HG03045 (cell line): ENCODE results near the gene SULT4A1.
A peak's percentile ranks its signal among the peaks of the same experiment; 100 is the strongest.
"Not testable (repeated sequence)": the region's sequence is repeated elsewhere in the genome, so short reads cannot be mapped to it uniquely, and the experiment has no call there.

Experiments
- ATAC-seq: cut with Tn5 transposase; IDR thresholded peaks from one replicate; pipeline ENCODE4 v1.9.1; 2021; ENCODE audit warnings: mild to moderate bottlenecking, moderate library complexity; ENCODE audit not compliant: unreplicated experiment

Gene SULT4A1

DNA sequence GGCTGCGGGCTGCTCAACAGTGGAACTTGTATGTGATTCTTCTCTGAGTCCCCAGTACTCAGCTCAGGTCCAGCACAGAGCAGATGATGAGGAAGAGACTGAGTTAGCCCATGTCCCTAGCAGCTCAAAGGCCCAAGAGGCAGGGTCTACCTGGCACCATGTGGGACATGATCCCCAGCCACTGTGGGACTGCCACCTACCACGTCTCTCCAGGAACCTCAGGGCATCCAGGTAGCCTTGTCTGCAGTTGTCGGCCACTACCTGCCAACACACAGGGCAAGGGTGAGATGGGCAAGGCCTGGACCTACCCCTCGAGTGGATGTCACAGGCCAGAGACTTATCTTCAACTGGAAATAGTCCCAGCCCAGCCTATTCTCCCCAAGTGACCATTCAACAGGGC is 25.1 kb upstream of the SULT4A1 start:
- ATAC-seq: no peak

DNA sequence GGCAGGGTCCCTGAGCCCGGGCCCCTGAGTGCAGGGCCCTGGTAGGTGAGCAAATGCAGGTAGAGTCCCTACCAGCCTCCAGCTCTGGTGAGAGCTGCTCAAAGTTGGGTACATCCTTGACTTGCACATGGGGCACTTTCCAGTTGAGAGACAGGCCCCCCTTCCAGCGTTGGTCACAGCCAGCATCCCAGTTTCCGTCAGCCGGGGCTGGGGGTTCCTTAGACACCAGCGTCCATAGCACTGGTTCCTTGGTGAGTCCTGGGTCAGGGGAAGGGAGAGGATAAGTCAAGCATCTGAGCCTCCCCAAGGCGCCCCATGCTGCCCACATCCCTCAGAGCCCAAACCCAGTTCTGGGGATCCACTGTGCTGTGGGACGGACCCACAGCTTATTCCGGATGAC is 23.9 kb upstream of the SULT4A1 start:
- ATAC-seq: no peak

DNA sequence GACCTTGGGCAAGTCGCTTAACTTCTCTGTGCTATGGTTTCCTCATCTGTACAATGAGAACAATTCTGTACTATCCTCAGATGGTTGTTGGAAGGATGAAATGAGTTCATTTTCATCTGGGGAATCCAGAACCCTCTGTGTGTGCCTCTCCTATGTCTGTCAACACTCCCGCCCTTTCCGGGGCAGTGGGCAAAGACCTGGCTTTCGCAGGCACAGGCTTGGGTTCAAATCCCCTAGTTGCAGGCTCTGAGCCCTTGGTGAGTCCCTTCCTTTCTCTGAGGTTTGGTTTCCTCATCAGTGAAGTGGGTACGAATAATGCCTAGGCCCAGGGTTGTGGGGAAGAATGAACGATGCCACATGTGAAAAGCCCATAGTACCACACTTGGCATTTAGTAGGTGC is 23.5 kb upstream of the SULT4A1 start:
- ATAC-seq: no peak

DNA sequence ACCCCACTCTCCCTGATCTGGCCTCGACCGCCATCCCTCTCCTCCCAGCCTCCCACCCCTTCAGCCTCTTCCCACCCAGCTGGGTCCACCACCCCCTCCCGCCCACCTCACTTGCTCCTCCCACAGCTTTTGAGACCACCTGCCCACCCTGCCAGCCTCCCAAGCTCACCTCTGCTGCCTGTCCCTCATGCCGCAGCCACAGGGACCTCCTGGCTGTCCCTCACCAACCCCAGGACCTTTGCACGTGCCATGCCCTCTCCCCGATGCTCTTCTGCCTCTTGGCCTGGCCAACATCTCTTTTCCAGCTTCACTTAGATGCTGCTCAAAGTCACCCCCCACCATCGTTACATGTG is 23.0 kb upstream of the SULT4A1 start:
- ATAC-seq: no peak

DNA sequence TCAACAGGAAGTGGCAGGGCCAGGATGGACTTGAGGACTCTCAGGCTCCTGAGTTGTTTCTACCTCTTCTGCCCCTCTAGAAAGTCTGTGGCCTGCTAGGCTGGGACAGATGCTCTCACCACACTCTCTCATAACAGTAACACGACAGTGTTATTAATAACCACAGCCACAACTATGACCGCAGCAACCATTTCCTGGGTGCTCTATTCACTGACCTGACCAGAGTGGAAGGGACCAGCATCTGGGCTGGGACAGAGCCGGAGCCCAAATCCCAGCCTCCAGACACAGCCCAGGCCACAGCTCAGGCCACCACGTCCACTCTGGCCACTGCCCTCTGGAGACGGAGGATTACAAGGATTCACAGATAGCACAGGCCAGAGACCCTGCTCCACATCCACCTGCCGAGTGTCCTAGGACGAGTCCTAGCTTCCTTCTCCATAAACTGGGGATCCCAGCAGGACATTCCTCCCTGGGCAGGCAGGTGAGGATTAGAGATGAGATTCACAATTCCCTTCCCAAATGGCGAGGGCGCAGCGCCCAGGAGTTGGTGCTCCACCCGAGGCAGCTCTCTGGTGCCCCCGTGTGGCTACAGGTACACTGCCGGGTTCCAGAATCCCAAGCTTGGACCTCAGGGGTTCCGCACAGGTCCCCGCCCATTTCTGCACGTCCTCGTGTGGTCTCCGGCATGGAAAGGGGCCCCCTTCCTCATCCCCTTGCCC is 22.4 kb upstream of the SULT4A1 start:
- peak; percentile 77 for ATAC-seq

DNA sequence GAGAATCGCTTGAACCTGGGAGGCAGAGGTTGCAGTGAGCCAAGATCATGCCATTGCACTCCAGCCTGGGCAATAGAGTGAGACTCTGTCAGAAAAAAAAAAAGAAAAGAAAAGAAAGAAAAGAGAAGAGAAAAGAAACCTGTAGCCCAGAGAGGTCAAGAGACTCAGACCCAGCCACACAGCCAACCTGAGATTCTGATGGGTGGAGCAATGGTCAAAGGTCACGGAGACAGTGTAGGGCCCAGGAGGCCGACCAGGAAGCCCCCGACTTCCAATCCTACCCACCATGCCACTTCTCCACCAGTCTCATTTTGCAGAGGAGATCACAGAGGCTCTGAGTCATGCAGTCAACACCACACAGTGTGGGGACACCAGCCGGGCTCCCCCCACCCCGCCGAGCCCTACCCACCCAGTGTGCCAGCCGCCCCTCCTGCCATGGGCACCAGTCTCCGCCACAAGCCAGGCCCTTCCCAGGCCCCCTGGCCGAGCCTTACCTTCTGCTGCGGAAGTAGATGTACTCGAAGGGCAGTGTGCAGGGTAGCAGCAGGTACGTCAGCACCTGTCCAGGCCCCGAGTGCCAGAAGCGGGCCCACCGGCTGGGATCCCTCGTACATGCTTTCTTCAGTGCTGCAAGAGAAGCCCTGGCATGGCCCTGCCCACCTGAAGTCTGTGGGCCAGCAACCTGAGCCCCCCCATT is 21.6 kb upstream of the SULT4A1 start:
- ATAC-seq: no peak

DNA sequence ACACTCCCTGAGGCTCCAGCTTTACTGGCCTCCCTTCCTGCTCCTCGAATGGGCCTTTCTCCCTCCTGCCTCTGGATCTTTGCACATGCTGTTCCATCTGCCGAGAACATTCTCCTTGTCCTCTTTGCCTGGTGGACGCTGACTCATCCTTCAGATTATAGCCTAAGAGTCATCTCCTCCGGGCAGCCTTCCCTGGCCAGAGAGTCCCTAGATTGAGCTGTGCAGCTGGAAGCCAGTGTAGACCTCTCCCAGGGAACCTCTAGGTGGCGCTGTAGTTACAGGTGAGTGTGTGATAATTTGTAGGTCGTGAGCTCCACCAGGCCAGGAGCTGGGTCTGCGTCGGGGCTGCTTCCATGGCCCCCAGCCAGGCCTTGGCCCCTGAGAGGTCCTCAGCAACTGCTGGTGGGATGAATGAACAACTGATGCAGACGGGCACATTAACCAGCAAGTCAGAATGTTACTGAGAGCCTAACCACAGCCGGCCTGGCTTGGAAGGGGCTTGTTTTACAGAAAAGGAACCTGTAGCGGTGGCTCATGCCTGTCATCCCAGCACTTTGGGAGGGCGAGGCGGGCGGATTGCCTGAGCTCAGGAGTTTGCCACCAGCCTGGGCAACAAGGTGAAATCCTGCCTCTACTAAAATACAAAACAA is 20.8 kb upstream of the SULT4A1 start:
- no peak for ATAC-seq

DNA sequence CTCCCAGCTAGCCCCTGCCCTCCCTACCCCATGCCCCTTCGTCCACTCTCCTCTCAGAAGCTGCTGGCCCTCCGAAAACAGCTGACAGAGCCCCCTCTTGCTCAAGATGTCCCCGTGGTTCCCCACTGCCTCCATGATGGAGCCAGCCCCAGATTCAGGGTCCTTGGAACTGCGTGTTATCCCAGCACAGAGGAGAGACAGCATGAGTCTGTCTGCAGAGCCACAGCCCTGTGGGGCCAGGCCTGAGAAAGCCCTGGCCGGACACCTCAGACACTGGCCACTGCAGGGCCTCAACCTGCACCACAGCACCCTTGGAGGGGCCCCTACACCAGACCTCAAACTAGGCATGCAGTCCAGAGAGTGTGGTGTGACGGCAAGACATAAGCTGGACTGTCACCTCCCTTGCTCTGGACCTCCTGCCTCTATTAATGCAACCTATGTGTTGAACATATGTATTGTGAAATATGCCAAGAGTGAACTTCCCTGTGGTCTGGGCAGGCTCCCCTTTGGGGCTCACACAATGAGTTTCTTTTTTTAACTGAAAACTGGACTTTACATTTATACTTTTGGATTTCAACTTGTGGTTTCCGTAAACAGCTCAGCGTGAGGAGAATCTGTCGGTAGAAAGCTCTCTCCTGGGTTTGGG is 19.9 kb upstream of the SULT4A1 start:
- no peak for ATAC-seq

DNA sequence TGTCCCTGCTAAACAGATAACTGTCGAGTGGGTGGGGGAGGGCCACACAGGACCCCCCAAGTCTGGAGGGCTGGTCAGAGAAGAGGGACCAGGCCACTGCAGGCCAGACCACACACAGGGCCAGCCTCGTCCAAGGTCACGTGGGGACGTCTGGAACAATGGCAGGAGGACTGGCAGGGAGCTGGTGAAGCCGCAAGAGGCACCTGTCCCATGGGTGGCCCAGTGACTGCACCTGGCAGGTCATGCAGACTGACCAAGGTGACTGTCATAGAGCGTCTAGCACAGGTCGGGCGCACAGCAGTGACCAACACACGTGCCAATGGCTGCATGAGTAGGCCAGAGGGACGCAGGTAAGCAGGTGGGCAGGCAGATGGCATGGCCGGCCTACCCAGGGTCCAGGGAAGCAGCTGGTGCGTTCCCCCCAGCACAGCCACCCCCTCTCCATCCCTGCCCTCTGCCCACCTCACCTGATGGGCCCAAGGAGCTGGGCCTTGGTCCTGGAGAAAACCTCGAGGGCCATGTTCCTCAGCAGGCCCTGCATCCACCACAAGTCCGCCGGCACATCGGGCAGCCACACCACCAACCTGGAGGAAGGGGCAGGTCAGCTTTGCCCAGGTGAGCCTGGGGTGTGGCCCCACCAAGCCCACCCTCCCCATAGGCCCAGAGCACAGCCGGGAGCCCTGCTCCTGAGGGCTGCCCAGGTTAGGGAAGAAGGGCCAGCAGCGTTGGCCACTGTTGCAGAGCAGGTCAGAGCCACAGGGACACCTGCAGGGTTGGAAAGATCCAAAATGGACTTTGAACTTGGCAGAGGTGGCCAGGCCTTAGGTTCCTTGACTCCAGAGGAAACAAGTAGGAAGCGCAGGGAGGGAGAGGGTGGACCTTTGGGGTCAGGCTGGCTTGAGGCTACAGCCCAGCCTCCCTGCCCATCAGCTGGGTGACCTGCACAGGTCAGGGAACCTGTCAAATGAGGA is 19.1 kb upstream of the SULT4A1 start:
- ATAC-seq: no peak

DNA sequence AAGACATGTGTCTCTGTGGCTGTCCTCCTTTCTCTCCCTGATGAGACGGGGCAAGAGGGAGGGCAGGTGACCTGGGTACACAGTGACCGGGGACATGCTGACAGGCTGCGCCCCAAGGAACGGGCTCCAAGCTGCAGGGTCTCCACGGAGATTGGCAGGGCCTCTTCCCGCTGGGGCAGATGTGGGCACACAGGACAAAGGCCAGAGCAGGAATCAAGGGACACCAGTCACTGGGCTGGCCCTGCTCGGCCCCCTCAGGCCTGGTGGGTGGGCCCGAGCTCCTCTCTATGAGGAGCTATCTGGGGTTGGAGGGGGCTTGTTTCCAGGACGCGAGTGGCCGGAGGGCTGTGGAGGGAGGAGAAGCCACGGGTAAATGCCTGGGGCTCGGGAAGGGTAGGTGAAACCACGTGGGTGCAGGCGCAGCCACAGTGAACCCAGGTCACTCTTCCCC is 18.3 kb upstream of the SULT4A1 start:
- no peak for ATAC-seq

DNA sequence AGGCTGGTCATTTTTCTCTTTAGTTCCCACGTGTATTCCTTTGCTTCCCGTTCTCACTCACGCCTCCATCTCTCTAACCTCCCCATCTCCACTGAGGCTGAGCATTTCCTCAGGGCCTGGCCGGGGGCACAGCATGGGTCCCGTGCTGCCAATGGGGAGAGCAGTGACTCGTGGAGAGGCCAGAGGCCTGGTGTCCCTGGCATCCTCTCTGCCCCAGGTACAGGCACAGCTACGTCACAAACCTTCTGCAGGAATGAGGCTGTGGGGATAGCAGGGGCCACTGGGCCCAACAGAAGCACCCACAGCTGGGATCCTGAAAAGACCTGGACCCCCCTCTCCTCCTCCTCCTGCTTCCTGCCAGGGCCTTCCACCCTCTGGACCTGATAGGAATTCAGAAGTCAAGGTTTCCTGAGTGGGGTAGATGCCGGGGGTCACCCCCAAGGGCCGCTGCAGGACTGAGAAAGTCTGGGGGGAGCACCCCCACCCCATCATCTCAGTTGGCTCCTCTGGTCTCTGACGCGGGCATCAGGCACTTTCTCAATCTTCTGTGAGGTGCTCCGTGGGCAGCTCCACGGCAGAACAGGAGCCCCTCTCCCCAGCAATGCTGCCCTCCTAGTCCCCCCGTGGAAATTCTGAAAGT is 17.7 kb upstream of the SULT4A1 start:
- ATAC-seq: no peak

DNA sequence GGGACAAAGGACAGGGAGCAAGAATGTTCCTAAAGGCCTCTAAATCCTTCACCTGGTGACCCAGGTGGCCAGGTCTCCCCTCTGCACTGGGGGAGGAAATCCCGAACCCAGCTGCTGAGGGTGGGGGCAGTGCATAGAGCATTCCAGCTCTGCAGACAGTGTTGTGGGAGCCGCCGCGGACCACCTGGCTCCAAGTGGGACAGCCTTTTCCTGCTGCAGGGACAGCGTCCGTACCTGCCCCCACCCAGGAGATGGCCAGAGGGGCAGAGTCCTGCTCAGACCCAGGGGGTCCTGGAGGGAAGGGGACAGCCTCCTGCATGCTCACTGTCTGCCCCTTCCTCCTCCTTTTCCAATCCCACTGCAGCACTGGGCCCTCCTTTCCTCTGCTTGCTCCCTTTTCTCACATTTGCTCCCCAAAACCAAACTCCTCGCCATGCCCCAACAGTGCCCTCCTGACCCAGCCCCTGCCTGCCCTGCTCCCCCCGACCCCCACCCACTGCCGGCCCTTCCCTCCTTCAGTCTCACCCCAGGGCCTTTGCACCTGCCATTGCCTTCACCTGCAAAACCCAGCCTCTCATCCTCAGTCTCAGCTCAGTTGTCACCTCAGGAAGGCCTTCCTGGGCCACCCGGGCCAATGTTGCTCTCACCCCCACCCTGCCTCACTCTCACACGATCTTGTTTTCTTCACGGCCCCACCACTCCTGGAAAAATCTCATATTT is 16.7 kb upstream of the SULT4A1 start:
- ATAC-seq: no peak

DNA sequence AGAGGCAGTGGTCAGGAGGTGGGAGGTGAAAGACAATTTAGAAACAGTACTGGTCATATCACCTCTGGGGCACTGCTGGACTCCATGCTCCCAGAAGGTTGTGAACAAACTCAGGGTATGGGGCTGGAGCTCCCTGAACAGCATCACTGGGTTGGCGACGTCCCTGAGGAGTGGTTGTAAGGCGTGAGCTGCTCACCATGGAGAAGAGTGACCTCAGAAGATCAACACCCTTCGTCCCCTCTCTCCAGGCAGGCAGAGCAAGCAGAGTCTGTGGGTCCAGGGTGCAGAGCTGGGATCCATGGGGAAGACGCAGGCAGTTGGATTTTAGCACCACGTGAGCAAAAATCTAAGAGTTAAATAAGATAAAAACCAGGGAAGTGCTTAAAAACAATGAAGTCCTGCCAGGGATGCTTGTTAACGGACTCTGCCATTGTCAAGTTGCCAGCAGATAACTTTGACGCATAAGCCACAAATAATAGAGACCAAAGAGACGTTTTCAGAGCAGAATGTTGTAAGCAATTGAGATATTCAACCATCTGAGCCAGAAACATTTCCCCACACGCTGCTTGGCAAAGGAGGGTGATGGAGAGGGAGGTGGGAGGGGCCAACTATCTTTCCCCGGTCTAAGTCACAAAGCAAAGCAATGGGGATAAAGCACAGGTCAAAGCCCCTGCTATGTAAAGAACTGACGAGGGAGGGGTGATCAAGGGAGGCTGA is 15.9 kb upstream of the SULT4A1 start:
- ATAC-seq: no peak

DNA sequence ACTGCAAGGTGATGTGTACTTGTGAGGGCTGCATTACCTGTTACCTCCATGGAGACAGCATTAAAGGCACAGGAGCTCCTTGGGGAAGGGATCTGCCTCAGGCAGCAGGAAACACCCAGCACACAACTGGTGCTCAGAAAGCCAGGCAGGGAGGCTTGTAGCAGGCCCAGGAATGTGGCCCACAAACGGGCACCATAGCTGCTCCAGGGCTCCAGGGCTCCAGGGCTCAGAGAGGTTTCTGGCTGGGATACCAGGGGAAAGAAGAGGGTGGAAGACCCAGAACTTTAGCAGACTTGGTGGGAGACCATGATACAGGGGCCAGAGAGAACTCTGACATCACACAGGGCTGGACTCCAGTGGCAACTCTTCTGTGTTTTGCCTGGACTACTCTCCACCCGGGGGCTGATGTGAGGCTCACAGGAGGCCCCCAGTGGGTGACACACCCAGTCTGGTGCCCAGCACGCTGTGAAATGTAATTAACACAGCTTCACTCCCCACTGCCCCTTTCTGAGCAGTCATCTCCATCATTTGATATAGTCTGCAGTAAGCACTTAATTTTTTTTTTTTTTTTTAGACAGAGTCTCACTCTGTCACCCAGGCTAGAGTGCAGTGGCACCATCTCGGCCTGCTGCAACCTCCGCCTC is 14.7 kb upstream of the SULT4A1 start:
- no peak for ATAC-seq

DNA sequence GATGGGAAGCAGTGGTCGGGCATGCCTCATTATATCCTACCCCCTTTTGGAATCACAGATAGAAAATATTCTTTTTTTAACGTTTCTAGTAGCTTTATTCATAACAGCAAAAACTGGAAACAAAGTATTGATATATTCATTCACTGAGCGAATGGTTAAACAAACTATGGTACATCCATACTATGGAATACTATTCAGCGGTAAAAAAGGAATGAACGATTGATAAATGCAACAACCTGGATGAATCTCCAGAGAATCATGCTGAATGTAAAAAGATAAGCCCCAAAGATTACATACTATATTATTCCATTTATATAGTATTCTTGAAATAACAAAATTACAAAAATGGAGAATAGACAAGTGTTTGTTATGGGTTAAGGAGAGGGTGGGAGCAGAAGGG is 7.5 kb upstream of the SULT4A1 start:
- ATAC-seq: no peak

DNA sequence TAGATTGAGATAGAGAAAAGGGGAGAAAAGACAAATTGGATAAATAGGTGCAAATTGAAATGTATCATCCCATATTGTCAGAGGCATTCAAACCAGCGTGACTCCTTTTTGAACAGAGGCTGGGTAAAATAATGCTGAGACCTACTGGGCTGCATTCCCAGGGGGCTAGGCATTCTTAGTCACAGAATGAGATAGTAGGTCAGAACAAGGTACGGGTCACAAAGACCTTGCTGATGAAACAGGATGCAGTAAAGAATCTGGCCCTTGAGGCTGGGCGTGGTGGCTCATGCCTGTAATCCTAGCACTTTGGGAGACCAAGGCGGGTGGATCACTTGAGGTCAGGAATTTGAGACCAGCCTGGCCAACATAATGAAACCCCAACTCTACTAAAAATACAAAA is 6.7 kb upstream of the SULT4A1 start:
- ATAC-seq: not testable (repeated sequence)

DNA sequence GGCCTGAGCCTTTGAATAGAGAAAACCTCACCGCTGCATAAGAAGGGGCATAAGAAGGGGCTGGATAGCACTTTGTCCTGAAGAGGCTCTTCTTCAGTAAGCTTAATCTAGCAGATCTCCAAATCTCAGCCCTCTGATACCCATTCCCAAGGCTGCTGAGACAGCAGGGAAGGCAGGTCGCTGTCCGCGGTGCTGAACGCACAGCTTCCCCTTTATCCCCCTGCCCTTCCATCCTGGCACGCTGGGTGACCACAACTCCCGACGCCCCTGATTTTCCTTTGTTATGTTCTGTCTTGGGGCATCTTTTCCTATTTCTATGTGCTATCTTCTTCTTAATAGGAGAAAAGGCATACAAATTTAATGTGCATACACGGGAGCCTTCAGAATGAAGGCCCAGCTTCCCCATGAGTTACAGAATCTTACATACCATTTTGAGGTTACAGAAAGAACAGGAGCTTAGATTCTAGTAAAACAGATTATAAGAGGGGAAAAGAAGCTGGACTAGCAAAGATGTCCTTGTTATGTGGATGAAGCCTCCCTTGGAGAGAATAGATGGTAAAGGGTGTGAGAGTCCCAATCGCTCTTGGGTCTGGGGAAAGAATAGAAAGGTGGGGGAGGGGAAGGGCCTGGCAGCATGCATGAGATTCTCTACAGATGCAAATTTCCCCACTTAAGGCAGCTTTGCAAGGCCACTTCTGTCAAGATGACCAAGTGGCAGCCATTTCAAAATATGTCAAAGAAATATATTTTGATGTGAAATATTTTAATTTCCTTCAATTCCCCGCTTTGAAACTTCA is 5.7 kb upstream of the SULT4A1 start:
- no peak for ATAC-seq

DNA sequence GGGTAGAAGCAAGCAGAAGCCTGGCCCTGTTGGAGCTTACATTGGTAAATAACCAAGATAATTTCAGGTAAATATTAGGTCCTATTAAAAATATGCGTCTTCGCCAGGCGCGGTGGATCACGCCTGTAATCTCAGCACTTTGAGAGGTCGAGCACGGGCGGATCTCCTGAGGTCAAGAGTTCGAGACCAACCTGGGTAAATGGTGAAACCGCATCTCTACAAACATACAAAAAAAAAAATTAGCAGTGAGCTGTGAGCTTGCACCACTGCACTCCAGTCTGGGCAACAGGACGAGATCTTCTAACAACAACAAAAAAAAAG is 529 bp upstream of the SULT4A1 start:
- ATAC-seq: no peak
